ENCODE results near the gene LY6G5B.

The LY6G5B gene

GRCh38 chr6:31669676-31670075 lies at the start of gene LY6G5B:
TSS of gene LY6G5B (plus strand) at chr6:31669976. CDS start at chr6:31670951, 975 bp downstream.
- DNase-seq = no peak

GRCh38 chr6:31620586-31621319 lies 49.0 kb upstream of the LY6G5B start, which contains the start of gene PRRC2A:
TSS of gene PRRC2A (plus strand) at chr6:31620715. CDS start at chr6:31622790, 2,075 bp downstream.
- peak; percentile 96 to 97 for DNase-seq

- DNase-seq = no peak
Observed at GRCh38 chr6:31621320-31621939, 48.3 kb upstream of the LY6G5B start.

- no peak for DNase-seq
Observed at GRCh38 chr6:31621991-31622390, 47.8 kb upstream of the LY6G5B start.

GRCh38 chr6:31622684-31623091 lies 47.1 kb upstream of the LY6G5B start:
- no peak for DNase-seq

- DNase-seq = no peak
Observed at GRCh38 chr6:31624070-31624469, 45.7 kb upstream of the LY6G5B start.

- no peak for DNase-seq
Observed at GRCh38 chr6:31626952-31627351, 42.8 kb upstream of the LY6G5B start.

- DNase-seq = no peak
Observed at GRCh38 chr6:31627690-31628287, 42.0 kb upstream of the LY6G5B start.

- no peak for DNase-seq
Observed at GRCh38 chr6:31629014-31629413, 40.8 kb upstream of the LY6G5B start.

GRCh38 chr6:31630177-31630934 lies 39.4 kb upstream of the LY6G5B start:
- no peak for DNase-seq

- no peak for DNase-seq
Observed at GRCh38 chr6:31631209-31631608, 38.6 kb upstream of the LY6G5B start.

GRCh38 chr6:31631681-31632278 lies 38.0 kb upstream of the LY6G5B start:
- no peak for DNase-seq

GRCh38 chr6:31632279-31632946 lies 37.4 kb upstream of the LY6G5B start:
- DNase-seq = no peak

- DNase-seq = no peak
Observed at GRCh38 chr6:31633447-31633846, 36.3 kb upstream of the LY6G5B start.

GRCh38 chr6:31634131-31634530 lies 35.6 kb upstream of the LY6G5B start:
- no peak for DNase-seq

- DNase-seq = no peak
Observed at GRCh38 chr6:31634969-31635575, 34.7 kb upstream of the LY6G5B start.

GRCh38 chr6:31636698-31637596 lies 32.8 kb upstream of the LY6G5B start:
- no peak for DNase-seq

GRCh38 chr6:31639043-31639442 lies 30.7 kb upstream of the LY6G5B start:
- DNase-seq = no peak

GRCh38 chr6:31639449-31639861 lies 30.3 kb upstream of the LY6G5B start:
- DNase-seq = peak in 1 of 2 donors; percentile 26

- DNase-seq = no peak
Observed at GRCh38 chr6:31640612-31641011, 29.2 kb upstream of the LY6G5B start.

- DNase-seq = no peak
Observed at GRCh38 chr6:31641370-31641769, 28.4 kb upstream of the LY6G5B start.
